GM18505 (cell line): ENCODE data around the gene FAM89A.
A peak's percentile ranks its signal among the peaks of the same experiment; 100 is the strongest.
"Not testable (repeated sequence)": the region's sequence is repeated elsewhere in the genome, so short reads cannot be mapped to it uniquely, and the experiment has no call there.

Experiments used
- ATAC-seq: cut with Tn5 transposase; IDR thresholded peaks from one replicate; pipeline ENCODE4 v1.9.1; 2021; ENCODE audit not compliant: unreplicated experiment
- POLR2A ChIP-seq: IDR thresholded peaks from 4 replicates; pipeline ENCODE4 v1.6.1; 2011; ENCODE audit warnings: borderline replicate concordance; ENCODE audit not compliant: insufficient read depth, insufficient read length; ENCODE audit errors: extremely low read depth

Gene FAM89A

DNA sequence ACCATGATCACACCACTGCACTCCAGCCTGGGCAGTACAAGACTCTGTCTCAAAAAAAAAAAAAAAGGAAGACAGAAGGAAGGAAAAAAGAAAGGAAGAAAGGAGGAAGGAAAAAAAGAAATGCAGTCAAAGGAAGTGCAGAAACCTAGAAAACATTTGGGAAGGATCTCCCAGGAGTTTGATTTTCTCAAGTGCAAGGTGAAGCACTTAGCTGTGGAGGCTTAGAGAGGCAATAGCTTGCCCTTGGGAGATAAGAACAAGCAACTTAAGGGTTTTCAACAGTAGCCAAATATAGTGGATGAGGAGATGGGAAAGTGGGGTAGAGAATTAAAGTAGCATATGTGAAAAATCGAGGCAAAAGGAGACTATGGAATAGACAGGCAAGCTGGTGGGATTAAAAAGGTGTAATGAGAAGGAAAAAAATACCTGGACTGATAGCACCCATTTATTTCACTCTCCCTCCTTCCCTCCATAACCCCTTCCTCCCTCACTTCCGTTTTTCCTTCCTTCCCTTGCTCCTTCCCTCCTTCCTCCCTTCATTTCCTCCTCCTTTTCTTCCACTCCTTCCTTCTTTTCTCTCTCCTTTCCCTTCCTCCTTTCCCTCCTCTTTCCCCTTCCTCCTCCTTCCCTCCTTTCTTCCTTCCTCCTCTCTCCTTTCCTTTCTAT is 6.8 kb upstream of the FAM89A start:
- no peak for ATAC-seq

DNA sequence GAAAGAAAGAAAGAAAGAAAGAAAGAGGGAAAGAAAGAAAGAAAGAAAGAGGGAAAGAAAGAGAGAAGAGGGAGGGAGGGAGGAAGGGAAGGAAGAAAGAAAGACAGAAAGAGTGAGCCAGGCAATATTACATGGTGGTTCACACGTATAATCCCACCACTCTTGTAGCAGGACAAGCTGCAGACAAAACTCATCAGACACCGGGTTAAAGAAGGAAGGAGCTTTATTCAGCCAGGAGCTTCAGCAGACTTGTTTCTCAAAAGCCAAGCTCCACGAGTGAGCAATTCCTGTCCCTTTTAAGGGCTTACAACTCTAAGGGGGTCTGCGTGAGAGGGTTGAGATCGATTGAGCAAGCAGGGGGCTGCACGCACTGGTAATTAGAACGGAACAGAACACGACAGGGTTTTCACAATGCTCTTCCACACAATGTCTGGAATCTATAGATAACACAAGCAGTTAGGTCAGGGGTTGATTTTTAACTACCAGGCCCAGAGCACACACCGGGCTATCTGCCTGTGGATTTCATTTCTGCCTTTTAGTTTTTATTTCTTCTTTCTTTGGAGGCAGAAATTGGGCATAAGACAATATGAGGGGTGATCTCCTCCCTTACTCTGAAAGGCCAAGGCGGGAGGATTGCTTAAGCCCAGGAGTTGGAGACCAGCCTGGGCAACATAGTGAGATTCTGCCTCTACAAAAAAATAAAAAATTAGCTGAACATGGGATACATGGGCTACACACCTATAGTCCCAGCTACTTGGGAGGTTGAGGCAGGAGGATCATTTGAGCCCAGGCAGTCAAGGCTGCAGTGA is 6.1 kb upstream of the FAM89A start:
- ATAC-seq = not testable (repeated sequence)

More for the DNA sequence above, 6.8 kb upstream of the FAM89A start:
- no peak for TF ChIP-seq POLR2A

DNA sequence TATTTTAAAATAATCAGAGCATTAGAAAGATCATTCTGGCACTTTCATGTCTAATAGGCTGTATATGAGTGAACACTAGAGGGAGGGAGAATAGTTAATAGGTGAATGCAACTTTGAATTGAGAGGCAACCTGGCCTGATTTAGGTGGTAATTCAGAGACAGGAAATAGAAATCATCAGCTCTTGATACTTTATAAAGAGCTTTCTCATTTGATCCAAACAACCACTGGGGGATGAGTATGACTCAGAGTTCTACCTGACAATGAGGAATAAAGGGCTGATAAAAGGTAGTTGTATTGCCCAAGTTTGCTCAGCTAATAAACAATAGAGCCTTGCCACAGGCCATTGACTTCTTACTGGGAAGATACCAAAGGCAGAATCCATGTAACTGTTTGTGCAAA is 5.2 kb upstream of the FAM89A start:
- no peak for ATAC-seq
- TF ChIP-seq POLR2A = no peak

DNA sequence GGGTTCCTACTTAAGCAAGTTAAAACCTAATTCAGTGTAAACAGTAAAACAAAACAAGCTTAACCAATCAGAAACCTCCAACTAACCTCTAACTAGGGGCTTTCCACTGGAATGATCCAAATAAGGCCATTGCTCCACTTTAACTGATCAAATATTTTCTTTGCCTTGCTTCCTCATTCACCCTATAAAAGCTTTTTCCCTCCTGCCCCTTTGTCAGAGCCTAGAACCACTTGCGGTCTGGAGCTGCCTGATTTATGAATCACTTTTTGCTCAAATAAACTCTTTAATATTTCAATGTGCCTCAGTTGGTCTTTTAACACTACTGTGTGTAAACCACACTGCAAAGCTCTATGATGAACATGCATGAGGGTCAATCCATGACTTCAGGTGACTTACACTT is 4.5 kb upstream of the FAM89A start:
- no peak for TF ChIP-seq POLR2A
- no peak for ATAC-seq

DNA sequence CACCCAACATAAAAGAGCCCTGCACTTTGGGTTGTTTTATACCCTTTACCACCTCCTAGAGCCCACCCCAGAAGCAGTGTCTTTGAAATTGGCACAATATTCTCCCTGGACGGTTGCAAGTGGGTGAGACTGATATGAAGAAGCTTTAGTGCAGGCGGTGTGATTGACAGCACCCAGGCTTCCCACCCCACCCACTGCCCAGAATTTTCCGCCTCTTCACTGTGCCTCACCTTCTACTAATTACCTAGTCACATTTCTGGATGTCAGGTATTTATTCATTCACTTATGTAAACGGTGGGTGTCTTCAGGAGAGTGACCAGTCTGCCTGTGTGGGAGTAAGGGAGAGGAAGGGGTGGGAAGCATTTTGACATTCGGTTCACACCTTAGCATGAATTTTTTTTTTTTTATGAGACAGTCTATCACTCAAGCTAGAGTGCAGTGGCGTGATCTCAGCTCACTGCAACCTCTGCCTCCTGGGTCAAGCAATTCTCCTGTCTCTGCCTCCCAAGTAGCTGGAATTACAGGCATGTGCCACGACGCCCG is 1.7 kb upstream of the FAM89A start:
- no peak for TF ChIP-seq POLR2A
- ATAC-seq = no peak

DNA sequence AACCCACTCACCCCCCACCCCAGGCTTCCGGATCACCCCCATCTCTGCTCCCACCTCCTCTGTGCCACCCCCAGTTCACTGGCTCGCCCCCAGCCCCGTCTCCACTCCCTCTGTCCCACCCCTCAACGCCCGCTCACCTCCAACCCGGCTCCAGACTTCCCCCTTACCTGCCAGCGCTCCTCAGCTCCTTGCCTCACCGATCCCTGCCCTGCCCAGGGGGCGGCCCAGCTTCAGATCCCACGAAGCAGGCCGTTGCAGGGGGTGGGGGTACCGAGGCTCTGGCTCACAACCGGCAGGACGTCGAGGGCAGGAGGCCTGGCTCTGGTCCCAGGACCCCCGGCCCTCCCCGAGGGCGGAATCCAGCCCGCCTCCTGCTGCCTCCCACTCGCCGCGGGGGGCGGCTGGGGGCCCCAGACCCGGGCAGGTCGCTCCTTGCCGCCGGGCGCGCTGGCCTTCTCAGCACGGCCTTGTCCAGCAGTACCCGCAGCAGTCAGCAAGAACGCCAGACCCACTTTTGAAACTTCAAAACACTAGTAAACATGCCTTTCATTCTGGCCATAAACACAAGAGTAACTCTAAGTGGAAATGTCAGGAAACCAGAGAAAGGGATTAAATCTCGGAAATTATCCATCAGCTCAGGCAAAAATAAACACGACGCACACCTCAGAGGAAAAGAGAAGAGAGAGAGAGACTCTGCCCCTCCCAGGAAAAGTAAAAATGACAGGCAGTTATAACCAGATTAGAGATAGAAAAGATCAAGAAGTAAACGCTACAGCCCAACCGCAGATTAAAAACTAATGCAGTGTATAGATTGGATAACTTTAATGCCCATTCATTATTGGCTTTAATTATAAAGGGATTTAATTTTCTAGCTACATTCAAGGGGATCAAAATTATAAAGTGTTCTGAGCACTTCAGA is 1.0 kb upstream of the FAM89A start:
- no peak for TF ChIP-seq POLR2A
- no peak for ATAC-seq

DNA sequence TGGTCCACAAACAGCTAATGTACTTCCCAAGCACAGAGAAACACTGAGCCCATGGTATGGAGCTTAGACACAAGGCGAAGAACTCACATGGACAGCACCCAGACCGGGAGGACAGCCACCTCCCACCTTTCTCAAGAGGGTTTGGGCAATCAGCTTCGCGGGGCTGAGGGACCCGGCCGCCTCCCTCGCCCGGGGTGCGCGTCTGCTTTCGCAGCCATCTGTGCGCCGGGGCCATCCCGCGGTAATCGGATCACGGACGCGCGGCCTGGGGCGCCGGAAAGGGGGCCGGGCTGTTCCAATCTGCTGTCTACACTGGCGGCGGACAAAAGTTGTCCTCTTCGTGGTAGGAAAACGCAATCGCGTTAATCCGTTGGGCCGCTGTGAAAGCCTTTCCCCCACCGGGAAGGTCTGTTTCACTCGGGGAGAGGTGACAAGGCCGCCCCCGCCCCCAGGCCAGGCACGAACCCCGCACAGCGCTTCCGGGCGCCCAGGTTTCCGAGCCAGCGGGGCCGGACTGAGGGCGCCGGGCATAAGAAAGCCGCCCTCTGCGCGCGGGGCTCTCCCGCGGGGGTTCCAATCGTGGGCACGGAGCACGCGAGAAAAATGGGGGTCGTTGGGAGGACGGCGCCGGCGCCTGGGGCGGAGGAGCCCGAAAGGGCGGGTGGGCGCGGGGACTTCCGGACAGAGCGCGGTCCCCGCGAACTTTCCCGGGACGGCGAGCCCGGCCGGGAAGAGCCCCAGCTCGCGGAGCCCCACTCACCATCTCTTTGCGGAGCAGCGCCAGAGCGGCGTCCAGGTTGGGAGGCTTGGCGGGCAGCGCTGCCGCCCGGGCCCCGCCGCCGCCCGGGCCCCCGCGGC is 664 bp downstream of the FAM89A start:
- peak; percentile 34 for ATAC-seq
- no peak for TF ChIP-seq POLR2A

DNA sequence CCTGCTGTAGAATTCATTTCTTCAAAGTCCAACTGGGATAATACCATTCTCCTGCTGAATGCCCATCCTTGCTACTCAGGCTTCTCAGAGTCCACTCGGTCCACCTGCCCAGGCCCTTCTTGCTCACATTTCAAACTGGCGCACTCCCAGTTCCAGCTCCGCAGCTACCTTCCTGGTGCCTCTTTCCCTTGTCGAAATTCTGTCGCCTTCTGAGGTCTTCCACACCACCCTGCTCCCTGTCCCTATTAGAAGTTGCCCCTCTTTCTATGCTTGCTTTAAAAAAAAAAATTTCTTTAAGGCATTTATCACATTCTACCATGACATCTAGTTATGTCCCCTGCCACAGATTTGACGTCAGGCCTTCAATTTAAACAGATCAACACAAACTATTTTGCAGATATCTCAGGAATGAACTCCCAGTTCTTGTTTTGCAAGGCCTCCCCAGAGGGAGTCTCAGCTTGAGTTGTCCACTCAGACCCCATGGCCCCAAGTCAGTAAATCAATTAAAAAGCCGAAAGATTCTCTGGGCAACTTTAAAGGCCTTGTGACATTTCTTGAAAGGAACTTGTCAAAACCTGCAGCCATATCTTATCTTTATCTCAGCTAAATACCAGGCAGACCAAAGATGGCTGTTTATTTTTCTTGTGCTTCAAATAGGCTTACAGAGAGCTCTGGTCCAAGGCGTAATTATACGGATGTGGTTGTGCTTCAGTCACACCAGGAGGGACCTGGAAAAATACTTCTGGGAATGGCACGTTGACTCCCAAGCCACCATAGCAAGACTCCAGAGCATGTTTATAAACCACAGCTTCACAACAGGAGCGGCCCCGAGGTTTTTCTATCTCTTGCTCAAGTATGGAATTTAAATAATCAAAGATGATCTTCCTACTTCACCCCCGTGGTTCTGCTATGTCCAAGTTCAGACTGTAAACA is 2.2 kb downstream of the FAM89A start:
- no peak for ATAC-seq
- no peak for TF ChIP-seq POLR2A

DNA sequence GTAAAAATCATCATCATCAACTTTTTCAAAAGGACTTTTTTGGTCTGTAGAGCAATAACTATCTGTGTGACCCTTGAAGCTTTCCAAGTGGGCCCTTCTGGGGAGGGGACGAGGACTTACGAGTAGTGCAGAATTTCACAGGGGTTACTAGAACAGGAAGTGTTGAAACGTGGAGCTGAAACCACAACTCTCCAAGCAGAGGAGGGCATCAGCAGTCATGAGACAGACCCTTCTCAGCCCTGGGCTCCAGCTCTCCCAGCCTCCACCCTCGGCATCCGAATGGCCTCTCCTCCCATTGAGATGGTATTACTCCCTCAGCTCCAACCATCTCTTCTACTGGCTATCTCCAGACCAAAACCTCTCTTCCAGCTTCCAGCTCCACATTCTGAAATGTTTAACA is 3.6 kb downstream of the FAM89A start:
- ATAC-seq = no peak
- TF ChIP-seq POLR2A = no peak

DNA sequence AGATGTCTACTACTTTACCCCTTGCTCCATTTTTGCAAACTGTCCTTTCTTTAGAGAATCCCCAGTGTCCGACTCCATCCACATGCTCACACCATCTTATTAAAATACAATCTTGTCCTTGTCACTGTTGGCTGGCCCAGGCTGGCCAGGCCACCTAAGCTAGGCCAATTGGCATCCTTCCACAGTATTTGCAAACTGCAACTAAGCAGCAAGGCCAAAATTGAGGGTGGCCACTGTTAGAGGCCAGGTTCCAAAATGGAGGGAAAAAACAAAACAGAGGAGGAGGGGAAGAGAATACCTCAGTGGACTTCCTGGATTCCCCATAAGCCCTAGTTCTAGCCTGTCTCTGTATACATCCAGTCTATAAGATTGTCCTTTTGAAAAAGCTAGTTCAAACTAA is 4.3 kb downstream of the FAM89A start:
- no peak for ATAC-seq
- TF ChIP-seq POLR2A = no peak

DNA sequence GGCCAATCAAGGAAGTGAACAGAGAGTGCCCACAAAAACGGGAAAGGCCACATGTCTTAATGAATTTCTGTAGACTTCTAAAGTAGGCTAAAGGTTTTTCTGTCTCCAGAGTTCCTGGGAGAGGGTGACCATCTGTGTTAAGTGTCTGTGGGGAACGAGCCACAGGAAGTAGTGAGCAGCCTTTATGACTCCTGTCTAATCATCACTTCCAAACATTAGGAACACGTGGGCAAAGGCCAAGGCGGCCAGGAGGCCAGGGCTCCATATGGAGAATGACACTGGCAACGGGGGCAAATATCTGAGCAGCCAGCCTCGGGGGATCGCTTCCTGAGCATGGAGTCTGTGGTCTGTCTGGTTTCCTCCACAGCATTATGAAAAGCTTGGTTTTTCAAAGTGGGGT is 7.1 kb downstream of the FAM89A start:
- ATAC-seq = no peak
- no peak for TF ChIP-seq POLR2A

DNA sequence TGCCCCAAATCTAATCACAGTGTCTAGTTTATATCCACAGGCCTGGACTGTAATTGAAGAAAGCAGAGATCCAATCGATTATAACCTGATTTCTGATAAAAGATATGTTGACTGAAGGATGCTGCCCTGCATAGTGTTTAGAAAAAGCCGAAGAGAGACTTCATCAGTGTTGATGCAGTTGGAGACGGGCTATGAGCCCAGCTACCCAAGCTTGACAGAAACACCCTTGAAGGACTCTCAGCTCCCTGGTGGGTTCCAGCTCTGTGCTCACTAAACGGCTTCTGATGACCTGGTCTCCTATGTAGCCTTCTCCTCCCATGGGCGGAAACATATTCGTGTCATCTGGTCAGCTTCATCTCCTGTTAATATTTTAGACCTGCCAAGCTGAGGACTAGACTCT is 10.2 kb downstream of the FAM89A start:
- no peak for TF ChIP-seq POLR2A
- no peak for ATAC-seq

DNA sequence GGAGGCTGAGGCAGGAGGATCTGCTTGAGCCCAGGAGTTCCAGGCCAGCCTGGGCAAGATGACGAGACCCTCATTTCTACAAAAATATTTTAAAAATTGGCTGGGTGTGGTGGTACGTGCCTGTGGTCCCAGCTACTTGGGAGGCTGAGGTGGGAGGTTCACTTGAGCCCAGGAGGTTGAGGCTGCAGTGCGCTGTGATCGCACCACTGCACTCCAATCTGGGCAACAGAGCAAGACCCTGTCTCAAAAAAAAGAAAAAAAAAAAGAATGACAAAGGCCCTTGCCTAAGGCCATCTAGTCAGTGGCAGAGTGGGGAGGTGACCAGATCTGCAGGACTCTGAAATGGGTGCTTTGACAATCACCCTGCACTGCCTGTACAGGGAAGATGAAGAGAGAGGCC is 10.8 kb downstream of the FAM89A start:
- not testable (repeated sequence) for ATAC-seq
